ENCODE results near the gene EIF5. TPM values are rescaled to one million over a fixed set of nuclear protein-coding genes. Genes with fewer than 3 reads are reported as not detected.

Gene EIF5
- total and polyA plus RNA-seq, 2 experiments from 2014 or later: 151 to 331 TPM

DNA sequence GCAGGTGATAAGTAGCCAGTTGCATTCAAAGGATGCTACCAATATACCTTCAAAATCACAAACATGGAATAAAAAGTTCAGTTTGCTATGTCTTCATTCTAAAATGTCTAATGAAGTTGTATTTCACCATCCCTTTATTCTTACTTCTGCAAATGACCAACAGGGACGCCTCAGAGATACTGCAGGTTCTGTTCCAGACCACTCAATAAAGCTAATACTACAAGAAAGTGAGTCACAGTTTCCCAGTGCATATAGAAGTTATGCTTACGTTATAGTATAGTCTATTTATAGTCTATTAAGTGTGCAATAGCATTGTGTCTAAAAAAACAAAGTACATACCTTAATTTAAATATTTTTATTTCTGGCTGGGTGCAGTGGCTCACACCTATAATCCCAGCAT, 29.3 kb upstream of the EIF5 start:
- Histone ChIP-seq H3K27ac (no peak overlapping the region), H3K4me2 (no peak overlapping the region), H3K9me3 (ENCODE audit: low read depth) (no peaks in the 10 kb centered on the region), H3K36me3 (replicated peaks; ENCODE audit: insufficient read depth, low read depth) (no peaks in the 10 kb centered on the region), H3K4me3 (no peak overlapping the region), H3K79me2 (no peaks in the 10 kb centered on the region), H3K9me2 (replicated peaks; ENCODE audit: insufficient read depth) (no peaks in the 10 kb centered on the region), H3K27me3 (no peaks in the 10 kb centered on the region), H2AFZ (no peak overlapping the region), H3K4me1 (ENCODE audit: insufficient read depth) (no peaks in the 10 kb centered on the region), H4K20me1 (ENCODE audit: insufficient read depth, poor library complexity, severe bottlenecking) (no peaks in the 10 kb centered on the region)
- TF ChIP-seq EZH2 (IDR thresholded peaks at IDR 0.05; ENCODE audit: borderline replicate concordance): no peak
- TF ChIP-seq, protein P1, sequence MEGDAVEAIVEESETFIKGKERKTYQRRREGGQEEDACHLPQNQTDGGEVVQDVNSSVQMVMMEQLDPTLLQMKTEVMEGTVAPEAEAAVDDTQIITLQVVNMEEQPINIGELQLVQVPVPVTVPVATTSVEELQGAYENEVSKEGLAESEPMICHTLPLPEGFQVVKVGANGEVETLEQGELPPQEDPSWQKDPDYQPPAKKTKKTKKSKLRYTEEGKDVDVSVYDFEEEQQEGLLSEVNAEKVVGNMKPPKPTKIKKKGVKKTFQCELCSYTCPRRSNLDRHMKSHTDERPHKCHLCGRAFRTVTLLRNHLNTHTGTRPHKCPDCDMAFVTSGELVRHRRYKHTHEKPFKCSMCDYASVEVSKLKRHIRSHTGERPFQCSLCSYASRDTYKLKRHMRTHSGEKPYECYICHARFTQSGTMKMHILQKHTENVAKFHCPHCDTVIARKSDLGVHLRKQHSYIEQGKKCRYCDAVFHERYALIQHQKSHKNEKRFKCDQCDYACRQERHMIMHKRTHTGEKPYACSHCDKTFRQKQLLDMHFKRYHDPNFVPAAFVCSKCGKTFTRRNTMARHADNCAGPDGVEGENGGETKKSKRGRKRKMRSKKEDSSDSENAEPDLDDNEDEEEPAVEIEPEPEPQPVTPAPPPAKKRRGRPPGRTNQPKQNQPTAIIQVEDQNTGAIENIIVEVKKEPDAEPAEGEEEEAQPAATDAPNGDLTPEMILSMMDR (IDR thresholded peaks at IDR 0.05; ENCODE audit: poor library complexity): no peak
- no peak for TF ChIP-seq EZH2phosphoT487 (IDR thresholded peaks at IDR 0.05; ENCODE audit: low read depth, severe bottlenecking, unreplicated experiment)
- DNase-seq (ENCODE audit: low spot score): no peak
- 66% methylated on average over 2 of the region's 2 CpGs for WGBS (ENCODE audit: low lambda C conversion rate, missing lambda C conversion rate)

DNA sequence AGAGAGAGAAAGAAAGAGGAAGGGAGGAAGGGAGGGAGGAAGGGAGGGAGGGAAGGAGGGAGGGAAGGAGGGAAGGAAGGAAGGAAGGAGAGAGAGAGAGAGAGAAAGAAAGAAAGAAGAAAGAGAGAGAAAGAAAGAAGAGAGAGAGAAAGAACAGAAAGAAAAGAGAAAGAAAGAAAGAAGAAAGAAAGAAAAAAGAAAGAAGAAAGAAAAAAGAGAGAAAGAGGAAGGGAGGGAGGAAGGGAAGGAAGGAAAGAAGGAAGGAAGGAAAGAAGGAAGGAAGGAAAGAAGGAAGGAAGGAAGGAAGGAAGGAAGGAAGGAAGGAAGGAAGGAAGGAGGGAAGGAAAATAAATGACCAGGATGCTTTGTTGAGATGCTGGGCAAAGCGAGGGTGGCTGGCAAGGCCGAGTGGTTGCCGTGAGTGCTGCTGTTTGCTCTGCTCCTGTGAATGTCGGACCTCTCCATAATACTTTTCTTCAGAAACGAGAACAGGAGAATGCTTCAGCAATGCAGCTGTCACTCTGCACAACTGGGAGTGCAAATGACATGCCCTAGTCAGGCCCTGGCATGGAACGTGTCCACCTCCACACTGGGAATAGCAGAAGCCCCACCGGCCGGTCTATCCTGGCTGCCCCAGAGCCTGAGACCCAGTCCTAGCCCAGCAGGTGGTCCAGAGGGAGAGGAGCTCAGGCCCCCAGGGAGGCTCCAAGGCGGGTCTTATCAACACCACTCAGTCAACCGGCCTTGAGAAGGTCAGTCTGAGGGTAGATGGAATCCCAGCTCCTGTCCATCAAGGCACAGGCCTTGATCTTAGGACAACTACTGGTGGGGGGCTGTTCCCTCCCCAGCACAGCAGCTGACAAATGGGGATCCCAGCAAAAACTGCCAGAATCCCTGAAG, 25.1 kb upstream of the EIF5 start:
- no peak for DNase-seq (ENCODE audit: low spot score)
- no peaks in the 10 kb centered on the region for H4K20me1 ChIP-seq (ENCODE audit: insufficient read depth, poor library complexity, severe bottlenecking)
- H3K4me1 ChIP-seq (ENCODE audit: insufficient read depth): no peaks in the 10 kb centered on the region
- H3K27ac ChIP-seq: no peak overlapping the region
- no peaks in the 10 kb centered on the region for H3K36me3 ChIP-seq (replicated peaks; ENCODE audit: insufficient read depth, low read depth)
- no peaks in the 10 kb centered on the region for H3K27me3 ChIP-seq
- H3K4me3 ChIP-seq: no peak overlapping the region
- H3K9me2 ChIP-seq (replicated peaks; ENCODE audit: insufficient read depth): no peaks in the 10 kb centered on the region
- H3K4me2 ChIP-seq: no peak overlapping the region
- no peak overlapping the region for H2AFZ ChIP-seq
- H3K9me3 ChIP-seq (ENCODE audit: low read depth): no peaks in the 10 kb centered on the region
- no peaks in the 10 kb centered on the region for H3K79me2 ChIP-seq
- TF ChIP-seq, protein P1 (IDR thresholded peaks at IDR 0.05; ENCODE audit: poor library complexity): no peak
- TF ChIP-seq EZH2phosphoT487 (IDR thresholded peaks at IDR 0.05; ENCODE audit: low read depth, severe bottlenecking, unreplicated experiment) (no peak), EZH2 (IDR thresholded peaks at IDR 0.05; ENCODE audit: borderline replicate concordance) (no peak)
- 83% methylated on average over 10 of the region's 10 CpGs for WGBS (ENCODE audit: low lambda C conversion rate, missing lambda C conversion rate)

DNA sequence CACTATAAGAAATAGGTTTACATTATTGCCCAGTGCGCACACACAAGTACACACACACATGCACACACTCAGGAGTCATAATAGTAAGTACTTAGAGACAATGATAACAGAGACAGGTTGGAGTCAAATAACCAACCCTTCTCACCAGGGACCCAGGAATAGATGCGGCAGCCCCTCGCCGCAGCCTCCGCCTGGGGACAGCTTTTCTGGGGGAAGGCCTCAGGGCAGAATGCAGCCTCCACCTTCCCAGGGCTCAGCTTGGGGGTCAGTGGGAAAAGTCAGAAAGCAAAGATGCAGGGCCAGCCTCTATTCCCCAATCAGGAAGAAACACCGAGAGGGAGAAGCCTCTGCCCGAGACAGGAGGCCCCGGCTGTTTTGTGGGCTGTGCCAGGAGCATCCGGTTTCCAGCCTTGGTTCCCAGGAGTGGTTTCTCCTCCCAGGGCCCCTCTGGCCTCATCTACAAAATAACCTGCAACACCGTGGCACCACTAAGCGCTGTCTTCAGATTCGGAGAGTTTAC, 23.4 kb upstream of the EIF5 start:
- WGBS (ENCODE audit: low lambda C conversion rate, missing lambda C conversion rate): 88% methylated on average over 12 of the region's 12 CpGs
- H3K36me3 ChIP-seq (replicated peaks; ENCODE audit: insufficient read depth, low read depth): no peaks in the 10 kb centered on the region
- TF ChIP-seq, protein P1 (IDR thresholded peaks at IDR 0.05; ENCODE audit: poor library complexity): no peak
- TF ChIP-seq EZH2phosphoT487 (IDR thresholded peaks at IDR 0.05; ENCODE audit: low read depth, severe bottlenecking, unreplicated experiment): no peak
- TF ChIP-seq EZH2 (IDR thresholded peaks at IDR 0.05; ENCODE audit: borderline replicate concordance): no peak
- H3K4me1 ChIP-seq (ENCODE audit: insufficient read depth): no peaks in the 10 kb centered on the region
- no peak for DNase-seq (ENCODE audit: low spot score)
- H3K9me2 ChIP-seq (replicated peaks; ENCODE audit: insufficient read depth): no peaks in the 10 kb centered on the region
- H2AFZ ChIP-seq: no peak overlapping the region
- no peaks in the 10 kb centered on the region for H4K20me1 ChIP-seq (ENCODE audit: insufficient read depth, poor library complexity, severe bottlenecking)
- no peak overlapping the region for H3K4me2 ChIP-seq
- H3K9me3 ChIP-seq (ENCODE audit: low read depth): no peaks in the 10 kb centered on the region
- H3K79me2 ChIP-seq: no peaks in the 10 kb centered on the region
- no peaks in the 10 kb centered on the region for H3K27me3 ChIP-seq
- no peak overlapping the region for H3K27ac ChIP-seq
- H3K4me3 ChIP-seq: no peak overlapping the region

Measured in hepatocyte (in vitro differentiated cells).